ENCODE data around the gene ARL3. TPM values are rescaled to one million over a fixed set of nuclear protein-coding genes. Genes with fewer than 3 reads are reported as not detected.

ARL3 gene
- total and polyA plus RNA-seq, 4 experiments from 2014 or later, result 3.7 to 7.3 (median 4.9) TPM

- POLR2A ChIA-PET (ENCODE audit: partially characterized antibody), result interaction anchor here (0.8 to 13.6 kb wide), 3 partner anchors 24 to 44 kb away, joined by 3 to 431 read pairs (median 3); partner anchors contain the start of genes ARL3, SFXN2 and TRIM8
- Histone ChIP-seq H3K9me3 (ENCODE audit: control insufficient read depth in 1 of 2, low read length in 2 of 2) (no peaks in the 10 kb centered on the region), H3K27me3 (ENCODE audit: insufficient read depth, low read length) (no peaks in the 10 kb centered on the region), H3K27ac (ENCODE audit: low read depth, low read length) (no peak overlapping the region), H3K4me1 (ENCODE audit: insufficient read depth, low read length) (peaks cover 41% of the 10 kb centered on the region), H3K4me3 (ENCODE audit: low read length in 2 of 2) (no peak overlapping the region), H3K36me3 (ENCODE audit: insufficient read depth, low read length) (no peaks in the 10 kb centered on the region)
- Mint-ChIP-seq H3K4me3 (no peak overlapping the region), H3K4me1 (peaks cover 23 to 57% (median 46%) of the 10 kb centered on the region in 4 donors), H3K27me3 (no peaks in the 10 kb centered on the region), H3K9me3 (peaks cover 0 to under 1% (median 0%) of the 10 kb centered on the region in 8 donors), H3K36me3 (peaks cover 0 to 2% of the 10 kb centered on the region in 2 donors), H3K27ac (peak overlapping the region in 5 of 7 donors; percentile 25 to 83 (median 64))
- CTCF ChIA-PET (ENCODE audit: partially characterized antibody), result interaction anchor here (0.6 to 3.7 kb wide), 5 partner anchors 9 to 96 kb away, joined by 3 to 15 read pairs (median 4); no protein-coding TSS in a partner anchor
- intact Hi-C loops (cut with micrococcal nuclease), result no loop called here
- no peak for DNase-seq
Observed at GRCh38 chr10:102678842-102679289, 35.3 kb downstream of the ARL3 start.

- Histone ChIP-seq H3K4me3 (ENCODE audit: low read length in 2 of 2) (no peak overlapping the region), H3K36me3 (ENCODE audit: insufficient read depth, low read length) (no peaks in the 10 kb centered on the region), H3K27me3 (ENCODE audit: insufficient read depth, low read length) (no peaks in the 10 kb centered on the region), H3K9me3 (ENCODE audit: control insufficient read depth in 1 of 2, low read length in 2 of 2) (no peaks in the 10 kb centered on the region), H3K4me1 (ENCODE audit: insufficient read depth, low read length) (peaks cover 49% of the 10 kb centered on the region), H3K27ac (ENCODE audit: low read depth, low read length) (no peak overlapping the region)
- CTCF ChIA-PET (ENCODE audit: partially characterized antibody), result interaction anchor here (0.9 to 3.7 kb wide), 6 partner anchors 8 to 95 kb away, joined by 3 to 15 read pairs (median 4); no protein-coding TSS in a partner anchor
- no peaks in the 10 kb centered on the region for H3K36me3 Mint-ChIP-seq
- peaks cover 0 to 2% (median 0%) of the 10 kb centered on the region in 8 donors for H3K9me3 Mint-ChIP-seq
- no peak overlapping the region for H3K4me3 Mint-ChIP-seq
- peaks cover 29 to 65% (median 53%) of the 10 kb centered on the region in 4 donors for H3K4me1 Mint-ChIP-seq
- peak overlapping the region in 4 of 7 donors; percentile 33 to 81 (median 56) for H3K27ac Mint-ChIP-seq
- DNase-seq, result no peak
- intact Hi-C loops (cut with micrococcal nuclease), result no loop called here
- H3K27me3 Mint-ChIP-seq, result no peaks in the 10 kb centered on the region
- POLR2A ChIA-PET (ENCODE audit: partially characterized antibody), result interaction anchor here (1.1 to 13.6 kb wide), 2 partner anchors 24 to 36 kb away, joined by 3 to 431 read pairs; partner anchors contain the start of genes ARL3, SFXN2 and TRIM8
Observed at GRCh38 chr10:102678068-102678400, 36.2 kb downstream of the ARL3 start.

GRCh38 chr10:102677331-102678067 lies 36.7 kb downstream of the ARL3 start:
- intact Hi-C loops (cut with micrococcal nuclease), result no loop called here
- no peak overlapping the region for H3K4me3 Mint-ChIP-seq

GRCh38 chr10:102676534-102677315 lies 37.5 kb downstream of the ARL3 start:
- intact Hi-C loops (cut with micrococcal nuclease), result no loop called here
- no peak for DNase-seq
- Histone ChIP-seq H3K36me3 (ENCODE audit: insufficient read depth, low read length) (no peaks in the 10 kb centered on the region), H3K27me3 (ENCODE audit: insufficient read depth, low read length) (no peaks in the 10 kb centered on the region), H3K9me3 (ENCODE audit: control insufficient read depth in 1 of 2, low read length in 2 of 2) (no peaks in the 10 kb centered on the region), H3K4me1 (ENCODE audit: insufficient read depth, low read length) (peaks cover 48% of the 10 kb centered on the region), H3K4me3 (ENCODE audit: low read length in 2 of 2) (no peak overlapping the region), H3K27ac (ENCODE audit: low read depth, low read length) (no peak overlapping the region)
- POLR2A ChIA-PET (ENCODE audit: partially characterized antibody), result interaction anchor here (1.0 to 13.6 kb wide), 4 partner anchors 22 to 66 kb away, joined by 3 to 431 read pairs (median 40); partner anchors contain the start of genes ARL3, SFXN2 and TRIM8
- Mint-ChIP-seq H3K36me3 (no peaks in the 10 kb centered on the region), H3K4me1 (peaks cover 29 to 63% (median 48%) of the 10 kb centered on the region in 4 donors), H3K9me3 (peaks cover 0 to 2% (median 0%) of the 10 kb centered on the region in 8 donors), H3K27me3 (no peaks in the 10 kb centered on the region), H3K4me3 (peak overlapping the region in 2 of 8 donors; percentile 29 to 31), H3K27ac (peak overlapping the region in 6 of 7 donors; percentile 22 to 98 (median 63))
- CTCF ChIA-PET (ENCODE audit: partially characterized antibody), result interaction anchor here (0.7 to 4.2 kb wide), 10 partner anchors 14 to 809 kb away, joined by 3 to 44 read pairs (median 3); partner anchors contain the start of genes ARL3, SFXN2, TRIM8 and WBP1L

More at GRCh38 chr10:102677331-102678067, 36.7 kb downstream of the ARL3 start:
- Mint-ChIP-seq H3K4me1 (peaks cover 31 to 70% (median 55%) of the 10 kb centered on the region in 4 donors), H3K27ac (peak overlapping the region in 5 of 7 donors; percentile 48 to 82 (median 74)), H3K9me3 (peaks cover 0 to 2% (median 0%) of the 10 kb centered on the region in 8 donors), H3K27me3 (no peaks in the 10 kb centered on the region), H3K36me3 (no peaks in the 10 kb centered on the region)
- H3K36me3 ChIP-seq (ENCODE audit: insufficient read depth, low read length), result no peaks in the 10 kb centered on the region
- H3K4me3 ChIP-seq (ENCODE audit: low read length in 2 of 2), result no peak overlapping the region
- H3K27me3 ChIP-seq (ENCODE audit: insufficient read depth, low read length), result no peaks in the 10 kb centered on the region
- no peak for DNase-seq
- H3K27ac ChIP-seq (ENCODE audit: low read depth, low read length), result no peak overlapping the region
- no peaks in the 10 kb centered on the region for H3K9me3 ChIP-seq (ENCODE audit: control insufficient read depth in 1 of 2, low read length in 2 of 2)
- peaks cover 54% of the 10 kb centered on the region for H3K4me1 ChIP-seq (ENCODE audit: insufficient read depth, low read length)
- POLR2A ChIA-PET (ENCODE audit: partially characterized antibody), result interaction anchor here (1.0 to 13.6 kb wide), 3 partner anchors 23 to 66 kb away, joined by 3 to 431 read pairs (median 48); partner anchors contain the start of genes ARL3, SFXN2 and TRIM8
- CTCF ChIA-PET (ENCODE audit: partially characterized antibody), result interaction anchor here (0.9 to 4.2 kb wide), 9 partner anchors 7 to 808 kb away, joined by 3 to 44 read pairs (median 4); partner anchors contain the start of gene TRIM8

GRCh38 chr10:102675666-102676533 lies 38.3 kb downstream of the ARL3 start:
- DNase-seq, result no peak
- intact Hi-C loops (cut with micrococcal nuclease), result no loop called here
- H3K4me3 Mint-ChIP-seq, result peak overlapping the region in 6 of 8 donors; percentile 21 to 92 (median 60)
- H3K9me3 Mint-ChIP-seq, result peaks cover 0 to 2% (median 0%) of the 10 kb centered on the region in 8 donors
- H3K36me3 Mint-ChIP-seq, result no peaks in the 10 kb centered on the region
- H3K4me1 Mint-ChIP-seq, result peaks cover 29 to 59% (median 45%) of the 10 kb centered on the region in 4 donors
- peak overlapping the region; percentile 57 for H3K27ac ChIP-seq (ENCODE audit: low read depth, low read length)
- no peaks in the 10 kb centered on the region for H3K27me3 Mint-ChIP-seq
- H3K36me3 ChIP-seq (ENCODE audit: insufficient read depth, low read length), result no peaks in the 10 kb centered on the region
- no peaks in the 10 kb centered on the region for H3K27me3 ChIP-seq (ENCODE audit: insufficient read depth, low read length)
- no peaks in the 10 kb centered on the region for H3K9me3 ChIP-seq (ENCODE audit: control insufficient read depth in 1 of 2, low read length in 2 of 2)
- CTCF ChIA-PET (ENCODE audit: partially characterized antibody), result interaction anchor here (0.7 to 4.2 kb wide), 12 partner anchors 11 to 173 kb away, joined by 3 to 44 read pairs (median 3); partner anchors contain the start of genes ACTR1A, ARL3, SFXN2 and TRIM8
- POLR2A ChIA-PET (ENCODE audit: partially characterized antibody), result interaction anchor here (0.7 to 13.6 kb wide), 6 partner anchors 14 to 67 kb away, joined by 3 to 431 read pairs (median 18); partner anchors contain the start of genes ARL3, SFXN2 and TRIM8
- peak overlapping the region; percentile 86 to 98 (median 94) for H3K27ac Mint-ChIP-seq
- H3K4me1 ChIP-seq (ENCODE audit: insufficient read depth, low read length), result peaks cover 46% of the 10 kb centered on the region
- H3K4me3 ChIP-seq (ENCODE audit: low read length in 2 of 2), result no peak overlapping the region

All from CD4-positive, alpha-beta memory T cell (primary cell).